Endothelial cell of umbilical vein (primary cell): ENCODE results near the gene B3GALNT1. TPM values are rescaled to one million over a fixed set of nuclear protein-coding genes. Genes with fewer than 3 reads are reported as not detected.

ENCODE experiments used
- BruUV-seq: library from RNA; stranded (reverse); fragments of 400-500 nt; replicated peaks from 2 replicates; lab custom pipeline; 2021; lab: Mats Ljungman, UMichigan
- CTCF ChIA-PET: fragments of 300-600, 350-600 bp; sonication (Branson Sonifier 250); formaldehyde crosslinking; loops from one replicate; lab custom pipeline; 2021; ENCODE audit warnings: antibody characterized with exemption, inconsistent platforms; lab: Charles Lee
- POLR2A ChIA-PET: fragments of 300-600, 350-600 bp; sonication (Branson Sonifier 250); formaldehyde crosslinking; loops from one replicate; lab custom pipeline; 2021; ENCODE audit warnings: antibody characterized with exemption, inconsistent platforms; lab: Charles Lee
- DNase-seq: peaks from one replicate; pipeline ENCODE4 v3.0.0-alpha.2; 2011; ENCODE audit warnings: low read depth, low spot score
- FAIRE-seq: peaks from 2 replicates; lab custom pipeline; 2011; peaks lifted over from hg19 to GRCh38; lab: Jason Lieb, UNC
- H2AFZ ChIP-seq: 2 replicates; pipeline ENCODE4 v1.6.0; 2012; ENCODE audit warnings: low read depth, low read length, control low read depth, inconsistent platforms
- H3K27ac ChIP-seq: 2 replicates; pipeline ENCODE4 v1.5.1; 2011; ENCODE audit warnings: low read depth, mild to moderate bottlenecking, control low read depth, low read length, moderate library complexity; ENCODE audit not compliant: insufficient read depth
- H3K27me3 ChIP-seq, 2 experiments: 2 replicates each; pipeline versions ENCODE4 v1.6.0 to v1.6.1; 2011; ENCODE audit warnings: low read length in 2 of 2, mixed read lengths in 1 of 2; ENCODE audit not compliant: control insufficient read depth in 2 of 2, insufficient read depth in 2 of 2
- H3K36me3 ChIP-seq, 2 experiments: 2 replicates in 1 of 2; 3 replicates in 1 of 2; pipeline ENCODE4 v1.5.1; 2011; ENCODE audit warnings: low read length in 2 of 2, mild to moderate bottlenecking in 1 of 2, moderate library complexity in 1 of 2; ENCODE audit not compliant: control insufficient read depth in 2 of 2, insufficient read depth in 2 of 2; ENCODE audit errors: extremely low read depth in 1 of 2
- H3K4me1 ChIP-seq: 3 replicates; pipeline ENCODE4 v1.5.1; 2011; ENCODE audit warnings: mild to moderate bottlenecking, low read length; ENCODE audit not compliant: control insufficient read depth, insufficient read depth; ENCODE audit errors: extremely low read depth
- H3K4me2 ChIP-seq: 2 replicates; pipeline ENCODE4 v1.6.1; 2011; ENCODE audit warnings: low read length, control low read depth, mixed read lengths; ENCODE audit not compliant: insufficient read depth
- H3K4me3 ChIP-seq, 3 experiments: fragments of 200-600 bp in 1 of 3; sonication (generic), shearing (Covaris generic) in 1 of 3; replicated peaks in 1 of 3; 2 replicates each; pipeline ENCODE4 v1.5.1; 2011 to 2016; ENCODE audit warnings: control low read depth in 3 of 3, low read length in 3 of 3, mild to moderate bottlenecking in 2 of 3, inconsistent platforms in 1 of 3, low read depth in 1 of 3, moderate library complexity in 1 of 3; ENCODE audit not compliant: insufficient read depth in 1 of 3
- H3K79me2 ChIP-seq: 2 replicates; pipeline ENCODE4 v1.6.0; 2012; ENCODE audit warnings: low read length, inconsistent platforms; ENCODE audit not compliant: control insufficient read depth, insufficient read depth
- H3K9ac ChIP-seq: replicated peaks from 2 replicates; pipeline ENCODE3; 2011; ENCODE audit warnings: low read length, control low read depth; ENCODE audit not compliant: insufficient read depth; ENCODE audit errors: extremely low read depth
- H3K9me1 ChIP-seq: replicated peaks from 3 replicates; pipeline ENCODE4 v1.6.0; 2011; ENCODE audit warnings: mild to moderate bottlenecking, low read length; ENCODE audit not compliant: control insufficient read depth, insufficient read depth; ENCODE audit errors: extremely low read depth
- H3K9me3 ChIP-seq: replicated peaks from 2 replicates; pipeline ENCODE4 v1.5.1; 2012; ENCODE audit warnings: low read length, inconsistent platforms; ENCODE audit not compliant: control insufficient read depth, insufficient read depth
- H4K20me1 ChIP-seq: replicated peaks from 2 replicates; pipeline ENCODE3; 2011; ENCODE audit warnings: mild to moderate bottlenecking, low read length; ENCODE audit not compliant: control insufficient read depth, insufficient read depth; ENCODE audit errors: extremely low read depth
- CTCF ChIP-seq, 2 donors: IDR thresholded peaks; 1 replicate in 1 of 2; 2 replicates in 1 of 2; pipeline ENCODE4 v1.5.1; 2011; ENCODE audit warnings: low read length in 2 of 2, mild to moderate bottlenecking in 2 of 2, moderate library complexity in 2 of 2, control low read depth in 1 of 2, inconsistent platforms in 1 of 2, low read depth in 1 of 2; ENCODE audit not compliant: insufficient read depth in 1 of 2; ENCODE audit errors: extremely low read depth in 1 of 2
- EZH2 ChIP-seq: IDR thresholded peaks from 2 replicates; pipeline ENCODE4 v1.6.1; 2012; ENCODE audit warnings: borderline replicate concordance, low read depth, mild to moderate bottlenecking, moderate library complexity, low read length, inconsistent platforms; ENCODE audit not compliant: severe bottlenecking
- GATA2 ChIP-seq: IDR thresholded peaks from 2 replicates; pipeline ENCODE4 v1.7.0; 2011; ENCODE audit warnings: low read depth, mild to moderate bottlenecking, moderate library complexity, mixed read lengths, low read length; ENCODE audit not compliant: insufficient read length, insufficient read depth
- JUN ChIP-seq: IDR thresholded peaks from 2 replicates; pipeline ENCODE4 v1.6.1; 2011; ENCODE audit warnings: borderline replicate concordance, low read depth; ENCODE audit not compliant: insufficient read length, insufficient read depth
- MAX ChIP-seq: IDR thresholded peaks from 2 replicates; pipeline ENCODE4 v1.6.1; 2011; ENCODE audit not compliant: insufficient read depth, insufficient read length
- MYC ChIP-seq: IDR thresholded peaks from one replicate; pipeline ENCODE4 v1.6.1; 2011; ENCODE audit warnings: mild to moderate bottlenecking, low read depth, low read length
- POLR2A ChIP-seq: IDR thresholded peaks from 2 replicates; pipeline ENCODE4 v1.6.1; 2012; ENCODE audit warnings: low read depth, mild to moderate bottlenecking, control low read depth, low read length
- POLR2AphosphoS5 ChIP-seq: IDR thresholded peaks from 2 replicates; pipeline ENCODE4 v1.6.1; 2012; ENCODE audit warnings: low read depth, mild to moderate bottlenecking, control low read depth, low read length, moderate library complexity; ENCODE audit not compliant: insufficient read depth
- dilution Hi-C: fragments of 300-500 bp; cut with MboI; formaldehyde crosslinking; loops from one replicate; pipeline ENCODE4 v1.15.0; 2019; ENCODE audit warnings: low sequenced_read_pairs; ENCODE audit not compliant: extremely low pct_ligation_motif_present
- intact Hi-C: fragments of 100-400 bp; cut with micrococcal nuclease; formaldehyde crosslinking; loops from one replicate; pipeline ENCODE4 v1.10.0; 2022
- polyA plus RNA-seq, 4 experiments: library from polyadenylated mRNA; depleted of rRNA in 3 of 4; stranded (reverse) in 3 of 4; unstranded in 1 of 4; fragments of >200 nt; gene quantifications; 2 replicates each; pipeline versions ENCODE4 v1.2.1 to v1.2.3, GENCODE V29; 2011 to 2012; ENCODE audit warnings: missing spikeins in 1 of 4
- total RNA-seq: library from RNA; stranded (reverse); gene quantifications from 2 replicates; pipeline ENCODE4 v1.2.3, GENCODE V29; 2021

The B3GALNT1 gene
- total and polyA plus RNA-seq, 2 donors (not counting 3 experiments of a cell fraction or from before 2014, with no cell fraction given), result 19.4 to 29.4 TPM

GRCh38 chr3:161066930-161067329 is 38.2 kb downstream of the B3GALNT1 start:
- ChIA-PET CTCF (interaction anchor here (1.0 kb wide), 1 partner anchor 11 kb away, joined by 3 read pairs; no protein-coding TSS in a partner anchor), POLR2A (no interaction called here)
- Histone ChIP-seq H3K4me2 (no peak overlapping the region), H3K36me3 (no peaks in the 10 kb centered on the region), H3K9me3 (no peaks in the 10 kb centered on the region), H3K9ac (no peak overlapping the region), H3K4me1 (peaks cover 29% of the 10 kb centered on the region), H4K20me1 (no peaks in the 10 kb centered on the region), H3K4me3 (no peak overlapping the region), H3K9me1 (no peaks in the 10 kb centered on the region), H2AFZ (no peak overlapping the region), H3K27me3 (no peaks in the 10 kb centered on the region), H3K79me2 (no peaks in the 10 kb centered on the region), H3K27ac (no peak overlapping the region)
- DNase-seq, result no peak
- intact Hi-C loops, result no loop called here
- no peak for FAIRE-seq
- TF ChIP-seq JUN, result no peak
- TF ChIP-seq POLR2AphosphoS5, result no peak
- no peak for TF ChIP-seq GATA2
- no peak for TF ChIP-seq POLR2A
- TF ChIP-seq MAX, result no peak
- no peak for TF ChIP-seq EZH2
- no peak for TF ChIP-seq CTCF (IDR thresholded peaks at IDR 0.05; ENCODE audit: extremely low read depth in 1 of 2, insufficient read depth in 1 of 2, low read depth in 1 of 2, low read length in 2 of 2)
- no peak for TF ChIP-seq MYC
- dilution Hi-C loops, result no loop called here
- no TSS peak for BruUV-seq
